ENCODE results near the gene MYH15. TPM values are rescaled to one million over a fixed set of nuclear protein-coding genes. Genes with fewer than 3 reads are reported as not detected.

Gene MYH15
- polyA plus RNA-seq, 1 donor from 2014 or later = 0.71 TPM

GRCh38 chr3:108408883-108409799, 101.3 kb downstream of the MYH15 start:
- Histone ChIP-seq H3K9ac (ENCODE audit: low read length) (no peak overlapping the region), H3K9me3 (ENCODE audit: low read length) (no peaks in the 10 kb centered on the region), H3K4me2 (ENCODE audit: low read length) (no peak overlapping the region), H2AFZ (ENCODE audit: low read depth, low read length) (no peak overlapping the region), H3K9me2 (ENCODE audit: insufficient read depth, low read length) (no peaks in the 10 kb centered on the region), H3K79me2 (replicated peaks; ENCODE audit: insufficient read depth, low read length) (no peaks in the 10 kb centered on the region), H4K20me1 (ENCODE audit: insufficient read depth) (no peaks in the 10 kb centered on the region), H3K27me3 (ENCODE audit: insufficient read depth, low read depth, low read length) (no peaks in the 10 kb centered on the region), H3F3A (ENCODE audit: insufficient read depth, low read length, poor library complexity, severe bottlenecking) (no peaks in the 10 kb centered on the region), H3K27ac (ENCODE audit: low read length) (no peak overlapping the region), H3K4me3 (ENCODE audit: low read length) (no peak overlapping the region), H3K36me3 (ENCODE audit: insufficient read depth, low read length) (no peaks in the 10 kb centered on the region)
- TF ChIP-seq POLR2AphosphoS5 (IDR thresholded peaks at IDR 0.05) (no peak), TAF1 (IDR thresholded peaks at IDR 0.05; ENCODE audit: low read depth) (no peak), MXI1 (conservative IDR thresholded peaks at IDR 0.05; ENCODE audit: poor library complexity, severe bottlenecking) (no peak), SMC3 (conservative IDR thresholded peaks at IDR 0.05; ENCODE audit: poor library complexity) (no peak), REST (IDR thresholded peaks at IDR 0.05; ENCODE audit: borderline replicate concordance) (no peak), EP300 (conservative IDR thresholded peaks at IDR 0.05; ENCODE audit: poor library complexity, severe bottlenecking) (no peak), EZH2 (IDR thresholded peaks at IDR 0.05; ENCODE audit: borderline replicate concordance, insufficient read depth, low read length, poor library complexity, severe bottlenecking) (no peak), RAD21 (conservative IDR thresholded peaks at IDR 0.05) (no peak), CTCF (IDR thresholded peaks at IDR 0.05; ENCODE audit: poor library complexity, severe bottlenecking) (no peak)

- H3K79me2 ChIP-seq (replicated peaks; ENCODE audit: insufficient read depth, low read length) = no peaks in the 10 kb centered on the region
- TF ChIP-seq POLR2AphosphoS5 (IDR thresholded peaks at IDR 0.05) = no peak
- no peak for TF ChIP-seq REST (IDR thresholded peaks at IDR 0.05; ENCODE audit: borderline replicate concordance)
- TF ChIP-seq EZH2 (IDR thresholded peaks at IDR 0.05; ENCODE audit: borderline replicate concordance, insufficient read depth, low read length, poor library complexity, severe bottlenecking) = no peak
- no peak for TF ChIP-seq CTCF (IDR thresholded peaks at IDR 0.05; ENCODE audit: poor library complexity, severe bottlenecking)
- no peak for TF ChIP-seq EP300 (conservative IDR thresholded peaks at IDR 0.05; ENCODE audit: poor library complexity, severe bottlenecking)
- TF ChIP-seq SMC3 (conservative IDR thresholded peaks at IDR 0.05; ENCODE audit: poor library complexity) = no peak
- TF ChIP-seq MXI1 (conservative IDR thresholded peaks at IDR 0.05; ENCODE audit: poor library complexity, severe bottlenecking) = no peak
- H3F3A ChIP-seq (ENCODE audit: insufficient read depth, low read length, poor library complexity, severe bottlenecking) = no peaks in the 10 kb centered on the region
- no peaks in the 10 kb centered on the region for H4K20me1 ChIP-seq (ENCODE audit: insufficient read depth)
- no peaks in the 10 kb centered on the region for H3K27me3 ChIP-seq (ENCODE audit: insufficient read depth, low read depth, low read length)
- H3K9ac ChIP-seq (ENCODE audit: low read length) = no peak overlapping the region
- no peaks in the 10 kb centered on the region for H3K36me3 ChIP-seq (ENCODE audit: insufficient read depth, low read length)
- H3K9me2 ChIP-seq (ENCODE audit: insufficient read depth, low read length) = no peaks in the 10 kb centered on the region
- H2AFZ ChIP-seq (ENCODE audit: low read depth, low read length) = no peak overlapping the region
- no peak overlapping the region for H3K4me3 ChIP-seq (ENCODE audit: low read length)
- no peak overlapping the region for H3K4me2 ChIP-seq (ENCODE audit: low read length)
- no peaks in the 10 kb centered on the region for H3K9me3 ChIP-seq (ENCODE audit: low read length)
- H3K27ac ChIP-seq (ENCODE audit: low read length) = no peak overlapping the region
These were observed 102.5 kb downstream of the MYH15 start for GRCh38 chr3:108407886-108408285.
